HFFc6 (cell line): ENCODE measurements around the gene DRD4. TPM values are rescaled to one million over a fixed set of nuclear protein-coding genes. Genes with fewer than 3 reads are reported as not detected.

ENCODE experiments used
- total RNA-seq, 6 experiments: library from RNA; stranded (reverse); fragmentation: NEBNext Ultra II Directional; extraction: Animal tissue kit (Norgen Biotek cat#: 25700); gene quantifications; 2 replicates in 1 of 6; 3 replicates in 5 of 6; pipeline ENCODE4 v1.2.3, GENCODE V29; 2021

Gene DRD4
- total RNA-seq, 6 experiments from 2014 or later = 0.14 to 0.61 (median 0.38) TPM

Other genes with a start within 250 kb of the DRD4 start
- 1 to 10 TPM; 2.5 to 3.3 (median 2.9) TPM for gene PKP3, start 243.1 kb upstream of the DRD4 start, total RNA-seq
- 10 to 100 TPM; 15.9 to 21.6 (median 18.7) TPM for gene SIGIRR, start 222.3 kb upstream of the DRD4 start, total RNA-seq
- not detected for gene ANO9, start 195.3 kb upstream of the DRD4 start, total RNA-seq
- 10 to 100 TPM; 23.3 to 34.5 (median 27.2) TPM for gene PTDSS2, start 187.0 kb upstream of the DRD4 start, total RNA-seq
- gene RNH1, start 130.0 kb upstream of the DRD4 start, total RNA-seq = 100 to 1,000 TPM; 223 to 272 (median 250) TPM
- 100 to 1,000 TPM; 102 to 125 (median 107) TPM for gene HRAS, start 101.7 kb upstream of the DRD4 start, total RNA-seq
- gene LRRC56, start 99.7 kb upstream of the DRD4 start, total RNA-seq = under 1 TPM; 0.23 to 0.83 (median 0.55) TPM
- gene LMNTD2, start 76.5 kb upstream of the DRD4 start, total RNA-seq = 1 to 10 TPM in 3 of 6 experiments, under 1 TPM in 3; 0.37 to 2.3 (median 0.97) TPM
- 10 to 100 TPM; 10.1 to 18.8 (median 12.7) TPM for gene RASSF7, start 76.3 kb upstream of the DRD4 start, total RNA-seq
- gene PHRF1, start 60.8 kb upstream of the DRD4 start, total RNA-seq = 10 to 100 TPM; 23.8 to 27.5 (median 24.8) TPM
- gene IRF7, start 21.3 kb upstream of the DRD4 start, total RNA-seq = 1 to 10 TPM; 3.0 to 5.2 (median 4.2) TPM
- gene CDHR5, start 12.3 kb upstream of the DRD4 start, total RNA-seq = not detected
- not detected for gene SCT, start 10.1 kb upstream of the DRD4 start, total RNA-seq
- 10 to 100 TPM; 32.2 to 48.1 (median 34.6) TPM for gene DEAF1, start 58.0 kb downstream of the DRD4 start, total RNA-seq
- gene TMEM80, start 58.5 kb downstream of the DRD4 start, total RNA-seq = 10 to 100 TPM; 16.9 to 24.5 (median 19.3) TPM
- 10 to 100 TPM; 55.5 to 70.1 (median 65.1) TPM for gene EPS8L2, start 69.0 kb downstream of the DRD4 start, total RNA-seq
- 100 to 1,000 TPM; 230 to 351 (median 300) TPM for gene TALDO1, start 110.2 kb downstream of the DRD4 start, total RNA-seq
- gene GATD1, start 140.2 kb downstream of the DRD4 start, total RNA-seq = 10 to 100 TPM; 61.0 to 72.7 (median 68.1) TPM
- gene CEND1, start 152.8 kb downstream of the DRD4 start, total RNA-seq = 10 to 100 TPM in 5 of 6 experiments, 1 to 10 TPM in 1; 8.2 to 12.2 (median 11.0) TPM
- 10 to 100 TPM; 39.7 to 47.3 (median 42.9) TPM for gene SLC25A22, start 161.0 kb downstream of the DRD4 start, total RNA-seq
- gene PIDD1, start 168.0 kb downstream of the DRD4 start, total RNA-seq = 10 to 100 TPM; 11.0 to 15.9 (median 13.7) TPM
- gene RPLP2, start 172.7 kb downstream of the DRD4 start, total RNA-seq = 1,000 to 10,000 TPM; 1,532 to 1,781 (median 1,709) TPM
- 100 to 1,000 TPM; 103 to 148 (median 130) TPM for gene PNPLA2, start 181.6 kb downstream of the DRD4 start, total RNA-seq
- 1 to 10 TPM in 4 of 6 experiments, under 1 TPM in 2; 0.63 to 2.2 (median 1.2) TPM for gene CRACR2B, start 190.7 kb downstream of the DRD4 start, total RNA-seq
- 1,000 to 10,000 TPM in 1 of 6 experiments, 100 to 1,000 TPM in 5; 719 to 1,001 (median 755) TPM for gene CD151, start 195.7 kb downstream of the DRD4 start, total RNA-seq
- gene POLR2L, start 205.3 kb downstream of the DRD4 start, total RNA-seq = 100 to 1,000 TPM; 439 to 504 (median 478) TPM
- 100 to 1,000 TPM; 193 to 267 (median 212) TPM for gene TSPAN4, start 205.6 kb downstream of the DRD4 start, total RNA-seq